SK-N-SH treated with all-trans-retinoic acid at 6 μM for 48 hours (cell line): ENCODE measurements around the gene PRDM5.

Experiments
- ARNTL ChIP-seq: fragments of 450-650 bp; formaldehyde crosslinking; IDR thresholded peaks from 2 replicates; pipeline ENCODE4 v1.5.0; 2020; ENCODE audit warnings: low read depth, mild to moderate bottlenecking, moderate library complexity, borderline replicate concordance
- BACH2 ChIP-seq: fragments of 250-450 bp; sonication (Bioruptor Pico); IDR thresholded peaks from 2 replicates; pipeline ENCODE4 v1.9.0; 2021; ENCODE audit warnings: mild to moderate bottlenecking, borderline replicate concordance
- ZC3H10 ChIP-seq: fragments of 250-450 bp; sonication (Bioruptor Pico); IDR thresholded peaks from 2 replicates; pipeline ENCODE4 v1.5.1; 2021; ENCODE audit warnings: mild to moderate bottlenecking, moderate library complexity
- ZFP3 ChIP-seq: fragments of 250-450 bp; sonication (Bioruptor Pico); IDR thresholded peaks from 2 replicates; pipeline ENCODE4 v1.5.0; 2020; ENCODE audit warnings: mild to moderate bottlenecking, moderate library complexity
- ZNF70 ChIP-seq: fragments of 450-650 bp; formaldehyde crosslinking; IDR thresholded peaks from 2 replicates; pipeline ENCODE4 v1.5.0; 2020; ENCODE audit warnings: mild to moderate bottlenecking, moderate library complexity
- ZNF8 ChIP-seq: fragments of 450-650 bp; formaldehyde crosslinking; IDR thresholded peaks from 2 replicates; pipeline ENCODE4 v1.5.0; 2020; ENCODE audit warnings: mild to moderate bottlenecking, moderate library complexity
- TF ChIP-seq, protein P1 (sequence below): fragments of 250-450 bp; sonication (Bioruptor Pico); IDR thresholded peaks from 2 replicates; pipeline ENCODE4 v1.8.0; 2020; ENCODE audit warnings: mild to moderate bottlenecking, moderate library complexity, borderline replicate concordance
- TF ChIP-seq, protein P2 (sequence below): fragments of 250-450 bp; sonication (Bioruptor Pico); IDR thresholded peaks from 2 replicates; pipeline ENCODE4 v1.5.1; 2021; ENCODE audit warnings: mild to moderate bottlenecking, moderate library complexity
- TF ChIP-seq, protein P3 (sequence below): fragments of 250-450 bp; sonication (Bioruptor Pico); IDR thresholded peaks from 2 replicates; pipeline ENCODE4 v1.8.0; 2021; ENCODE audit warnings: low read depth, mild to moderate bottlenecking, moderate library complexity, borderline replicate concordance
- TF ChIP-seq, protein P4 (sequence below): fragments of 250-450 bp; sonication (Bioruptor Pico); IDR thresholded peaks from 2 replicates; pipeline ENCODE4 v1.5.1; 2020; ENCODE audit warnings: low read depth, mild to moderate bottlenecking, moderate library complexity

DNA sequence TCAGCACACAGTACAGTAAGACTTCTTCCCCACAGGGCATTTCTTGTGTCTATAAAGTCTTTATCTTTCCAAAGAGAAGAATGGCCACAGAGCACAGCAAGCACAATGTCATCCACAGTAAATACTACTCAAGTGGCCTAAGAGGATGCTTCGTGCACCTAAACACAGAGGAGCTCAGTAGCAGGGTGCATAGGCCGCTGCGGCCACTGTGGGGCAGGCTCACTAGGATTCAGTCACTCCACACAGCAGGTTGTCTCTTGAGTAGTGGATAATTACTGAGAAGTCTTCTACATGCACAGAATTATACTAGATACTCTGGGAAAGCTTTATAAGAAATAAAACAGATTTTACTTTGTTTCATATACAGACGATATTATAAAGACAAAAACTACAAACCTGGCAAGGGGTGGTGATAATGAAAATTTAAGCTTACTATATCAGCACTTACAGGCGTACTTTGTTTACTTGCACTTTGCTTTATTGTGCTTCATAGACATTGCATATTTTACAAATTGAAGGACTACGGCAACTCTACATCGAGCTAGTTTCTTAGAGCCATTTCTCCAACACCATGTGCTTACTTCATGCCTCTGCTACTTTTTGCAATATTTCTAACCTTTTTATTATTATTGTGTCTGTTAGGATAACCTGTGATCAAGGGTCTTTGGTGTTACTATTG, 78.5 kb downstream of the PRDM5 start:
- TF ChIP-seq, protein P1, sequence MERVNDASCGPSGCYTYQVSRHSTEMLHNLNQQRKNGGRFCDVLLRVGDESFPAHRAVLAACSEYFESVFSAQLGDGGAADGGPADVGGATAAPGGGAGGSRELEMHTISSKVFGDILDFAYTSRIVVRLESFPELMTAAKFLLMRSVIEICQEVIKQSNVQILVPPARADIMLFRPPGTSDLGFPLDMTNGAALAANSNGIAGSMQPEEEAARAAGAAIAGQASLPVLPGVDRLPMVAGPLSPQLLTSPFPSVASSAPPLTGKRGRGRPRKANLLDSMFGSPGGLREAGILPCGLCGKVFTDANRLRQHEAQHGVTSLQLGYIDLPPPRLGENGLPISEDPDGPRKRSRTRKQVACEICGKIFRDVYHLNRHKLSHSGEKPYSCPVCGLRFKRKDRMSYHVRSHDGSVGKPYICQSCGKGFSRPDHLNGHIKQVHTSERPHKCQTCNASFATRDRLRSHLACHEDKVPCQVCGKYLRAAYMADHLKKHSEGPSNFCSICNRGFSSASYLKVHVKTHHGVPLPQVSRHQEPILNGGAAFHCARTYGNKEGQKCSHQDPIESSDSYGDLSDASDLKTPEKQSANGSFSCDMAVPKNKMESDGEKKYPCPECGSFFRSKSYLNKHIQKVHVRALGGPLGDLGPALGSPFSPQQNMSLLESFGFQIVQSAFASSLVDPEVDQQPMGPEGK (CRISPR knock-in tag) = no peak
- TF ChIP-seq ZFP3 (CRISPR knock-in tag) (no peak), ZNF8 (CRISPR knock-in tag) (no peak), ZNF70 (no peak), ARNTL (CRISPR knock-in tag) (no peak), ZC3H10 (CRISPR knock-in tag) (no peak), BACH2 (CRISPR knock-in tag) (no peak)
- TF ChIP-seq, protein P2, sequence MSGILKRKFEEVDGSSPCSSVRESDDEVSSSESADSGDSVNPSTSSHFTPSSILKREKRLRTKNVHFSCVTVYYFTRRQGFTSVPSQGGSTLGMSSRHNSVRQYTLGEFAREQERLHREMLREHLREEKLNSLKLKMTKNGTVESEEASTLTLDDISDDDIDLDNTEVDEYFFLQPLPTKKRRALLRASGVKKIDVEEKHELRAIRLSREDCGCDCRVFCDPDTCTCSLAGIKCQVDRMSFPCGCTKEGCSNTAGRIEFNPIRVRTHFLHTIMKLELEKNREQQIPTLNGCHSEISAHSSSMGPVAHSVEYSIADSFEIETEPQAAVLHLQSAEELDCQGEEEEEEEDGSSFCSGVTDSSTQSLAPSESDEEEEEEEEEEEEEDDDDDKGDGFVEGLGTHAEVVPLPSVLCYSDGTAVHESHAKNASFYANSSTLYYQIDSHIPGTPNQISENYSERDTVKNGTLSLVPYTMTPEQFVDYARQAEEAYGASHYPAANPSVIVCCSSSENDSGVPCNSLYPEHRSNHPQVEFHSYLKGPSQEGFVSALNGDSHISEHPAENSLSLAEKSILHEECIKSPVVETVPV (CRISPR knock-in tag) = no peak
- TF ChIP-seq, protein P3, sequence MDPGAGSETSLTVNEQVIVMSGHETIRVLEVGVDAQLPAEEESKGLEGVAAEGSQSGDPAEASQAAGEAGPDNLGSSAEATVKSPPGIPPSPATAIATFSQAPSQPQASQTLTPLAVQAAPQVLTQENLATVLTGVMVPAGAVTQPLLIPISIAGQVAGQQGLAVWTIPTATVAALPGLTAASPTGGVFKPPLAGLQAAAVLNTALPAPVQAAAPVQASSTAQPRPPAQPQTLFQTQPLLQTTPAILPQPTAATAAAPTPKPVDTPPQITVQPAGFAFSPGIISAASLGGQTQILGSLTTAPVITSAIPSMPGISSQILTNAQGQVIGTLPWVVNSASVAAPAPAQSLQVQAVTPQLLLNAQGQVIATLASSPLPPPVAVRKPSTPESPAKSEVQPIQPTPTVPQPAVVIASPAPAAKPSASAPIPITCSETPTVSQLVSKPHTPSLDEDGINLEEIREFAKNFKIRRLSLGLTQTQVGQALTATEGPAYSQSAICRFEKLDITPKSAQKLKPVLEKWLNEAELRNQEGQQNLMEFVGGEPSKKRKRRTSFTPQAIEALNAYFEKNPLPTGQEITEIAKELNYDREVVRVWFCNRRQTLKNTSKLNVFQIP (CRISPR knock-in tag) = no peak
- TF ChIP-seq, protein P4, sequence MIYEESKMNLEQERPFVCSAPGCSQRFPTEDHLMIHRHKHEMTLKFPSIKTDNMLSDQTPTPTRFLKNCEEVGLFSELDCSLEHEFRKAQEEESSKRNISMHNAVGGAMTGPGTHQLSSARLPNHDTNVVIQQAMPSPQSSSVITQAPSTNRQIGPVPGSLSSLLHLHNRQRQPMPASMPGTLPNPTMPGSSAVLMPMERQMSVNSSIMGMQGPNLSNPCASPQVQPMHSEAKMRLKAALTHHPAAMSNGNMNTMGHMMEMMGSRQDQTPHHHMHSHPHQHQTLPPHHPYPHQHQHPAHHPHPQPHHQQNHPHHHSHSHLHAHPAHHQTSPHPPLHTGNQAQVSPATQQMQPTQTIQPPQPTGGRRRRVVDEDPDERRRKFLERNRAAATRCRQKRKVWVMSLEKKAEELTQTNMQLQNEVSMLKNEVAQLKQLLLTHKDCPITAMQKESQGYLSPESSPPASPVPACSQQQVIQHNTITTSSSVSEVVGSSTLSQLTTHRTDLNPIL (CRISPR knock-in tag) = no peak
